GM12801 (cell line): Measurements from ENCODE around the gene TRPV4.

Experiments used
- TF ChIP-seq, protein P1 (sequence below): IDR thresholded peaks from one replicate; pipeline ENCODE4 v1.5.1; 2011; ENCODE audit warnings: control low read depth; ENCODE audit not compliant: insufficient read length; ENCODE audit errors: extremely low read depth

Gene TRPV4

DNA sequence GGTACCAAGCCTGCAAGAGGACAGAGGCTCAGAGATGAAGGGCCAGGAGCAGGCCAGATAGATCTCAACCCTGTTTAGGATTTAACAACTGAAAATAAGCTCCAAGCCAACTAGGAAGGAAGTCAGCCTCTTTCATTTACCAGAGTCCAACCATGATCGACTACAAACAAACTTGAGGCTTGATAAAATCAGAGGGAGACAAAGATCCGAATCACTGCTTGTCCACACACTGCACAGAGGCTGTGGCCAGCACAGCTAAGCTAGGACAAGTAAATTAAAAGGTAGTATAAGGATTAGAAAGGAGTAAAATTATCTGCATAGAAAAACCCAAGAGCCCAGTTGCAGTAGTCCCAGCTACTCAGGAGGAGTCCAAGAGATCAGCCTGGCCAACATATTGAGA is 79.2 kb downstream of the TRPV4 start:
- TF ChIP-seq, protein P1, sequence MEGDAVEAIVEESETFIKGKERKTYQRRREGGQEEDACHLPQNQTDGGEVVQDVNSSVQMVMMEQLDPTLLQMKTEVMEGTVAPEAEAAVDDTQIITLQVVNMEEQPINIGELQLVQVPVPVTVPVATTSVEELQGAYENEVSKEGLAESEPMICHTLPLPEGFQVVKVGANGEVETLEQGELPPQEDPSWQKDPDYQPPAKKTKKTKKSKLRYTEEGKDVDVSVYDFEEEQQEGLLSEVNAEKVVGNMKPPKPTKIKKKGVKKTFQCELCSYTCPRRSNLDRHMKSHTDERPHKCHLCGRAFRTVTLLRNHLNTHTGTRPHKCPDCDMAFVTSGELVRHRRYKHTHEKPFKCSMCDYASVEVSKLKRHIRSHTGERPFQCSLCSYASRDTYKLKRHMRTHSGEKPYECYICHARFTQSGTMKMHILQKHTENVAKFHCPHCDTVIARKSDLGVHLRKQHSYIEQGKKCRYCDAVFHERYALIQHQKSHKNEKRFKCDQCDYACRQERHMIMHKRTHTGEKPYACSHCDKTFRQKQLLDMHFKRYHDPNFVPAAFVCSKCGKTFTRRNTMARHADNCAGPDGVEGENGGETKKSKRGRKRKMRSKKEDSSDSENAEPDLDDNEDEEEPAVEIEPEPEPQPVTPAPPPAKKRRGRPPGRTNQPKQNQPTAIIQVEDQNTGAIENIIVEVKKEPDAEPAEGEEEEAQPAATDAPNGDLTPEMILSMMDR, result no peak

DNA sequence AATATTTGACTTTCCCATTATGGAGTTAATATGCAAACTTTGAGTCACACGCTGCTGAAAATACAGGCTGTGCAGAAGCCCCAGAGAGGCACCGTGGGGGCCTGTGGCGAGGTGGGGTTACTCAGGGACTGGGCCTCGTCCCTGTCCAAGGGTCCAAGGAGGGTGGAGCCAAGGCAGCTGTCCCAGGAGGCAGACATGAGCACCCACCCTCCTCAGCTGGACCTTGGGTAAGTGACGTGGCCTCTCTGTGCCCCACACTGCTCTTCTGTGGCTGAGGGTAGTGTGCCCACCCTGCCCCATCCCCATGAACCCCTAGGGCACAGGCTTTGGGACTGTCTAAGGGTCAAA is 80.2 kb downstream of the TRPV4 start:
- TF ChIP-seq, protein P1, result no peak

DNA sequence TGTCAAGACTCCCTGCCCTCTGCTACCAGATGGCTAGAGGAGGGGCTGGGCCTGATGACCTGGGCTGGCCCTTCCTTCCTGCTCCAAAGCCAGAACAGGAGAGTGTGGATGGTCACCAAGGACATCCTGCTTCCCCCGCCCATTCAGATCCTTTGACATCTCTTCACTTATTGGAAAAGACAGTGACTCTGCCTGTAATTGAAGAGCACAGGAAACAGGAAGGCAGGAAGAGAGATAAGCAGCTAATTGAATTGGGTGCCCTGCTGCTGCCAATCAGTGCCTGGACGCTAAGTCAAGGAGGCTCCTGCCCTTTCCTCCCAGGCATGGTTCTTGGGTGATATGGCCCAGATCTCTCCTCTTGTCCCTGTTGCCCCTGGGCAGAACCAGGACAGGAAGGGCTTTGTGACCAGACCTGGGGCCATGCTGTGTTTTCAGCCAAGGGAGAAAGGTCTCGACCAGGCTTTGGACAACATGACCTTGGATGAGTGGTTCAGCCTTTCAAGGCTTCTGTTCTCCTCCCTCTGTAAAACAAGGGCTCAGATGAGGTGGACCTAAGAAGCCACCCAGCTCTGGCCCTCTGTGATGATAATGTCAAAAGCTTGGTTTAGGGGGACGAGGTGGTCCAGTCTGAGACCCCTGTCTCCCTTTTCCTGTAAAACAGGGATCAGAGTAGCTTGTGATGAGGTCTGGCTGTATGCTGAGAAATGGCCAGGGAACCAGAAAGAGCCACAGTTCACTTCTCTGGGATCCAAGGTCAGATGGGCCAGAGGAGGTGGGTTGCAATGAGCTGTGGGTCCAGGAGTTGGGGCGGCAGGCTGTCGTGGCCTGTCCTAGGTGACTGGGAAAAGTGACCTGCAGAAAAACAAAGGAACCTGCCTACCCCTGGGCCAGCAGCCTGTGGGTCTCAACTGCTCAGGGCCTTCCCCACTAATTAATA is 80.8 kb downstream of the TRPV4 start:
- TF ChIP-seq, protein P1, result no peak

DNA sequence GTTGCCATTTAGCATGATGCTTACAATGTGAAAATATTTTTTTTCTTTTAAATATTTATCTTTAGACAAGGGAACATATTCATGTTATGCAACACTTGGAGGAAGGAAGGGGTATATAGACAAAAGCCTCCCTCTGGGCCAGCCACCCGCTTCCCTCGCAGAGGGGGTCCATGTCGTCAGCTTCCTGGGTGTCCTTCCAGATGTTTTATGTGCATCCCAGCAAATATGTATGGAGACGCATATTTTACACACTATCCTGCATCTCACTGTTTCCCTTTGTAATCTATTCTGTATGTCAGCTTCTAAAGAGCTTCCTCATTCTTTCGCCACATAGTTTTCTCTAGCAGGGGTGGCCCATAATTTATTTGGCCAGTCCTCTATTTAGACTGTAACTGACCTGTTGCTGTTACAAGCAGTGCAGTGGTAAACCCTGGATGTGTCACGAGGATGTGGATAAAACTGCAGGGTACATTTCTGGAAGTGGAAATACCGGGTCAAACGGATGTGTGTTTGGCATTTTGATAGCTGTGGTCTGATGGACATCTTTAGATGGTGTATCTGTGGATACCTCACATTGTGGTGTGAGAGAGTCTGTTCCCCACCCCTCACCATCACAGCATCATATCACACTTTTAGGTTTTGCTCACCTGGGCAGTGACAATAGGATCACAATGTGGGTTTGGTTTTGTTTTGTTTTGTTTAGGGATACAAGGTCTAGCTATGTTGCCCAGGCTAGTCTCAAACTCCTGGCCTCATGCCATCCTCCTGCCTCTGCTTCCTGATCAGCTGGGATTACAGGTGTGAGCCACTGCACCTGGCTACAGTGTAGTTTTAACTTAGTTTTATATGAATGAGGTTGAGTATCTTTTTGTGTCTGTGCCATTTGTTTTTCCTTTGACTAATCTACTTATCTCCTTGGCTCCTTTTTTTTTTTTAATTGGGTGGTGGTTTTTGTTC is 87.9 kb downstream of the TRPV4 start:
- TF ChIP-seq, protein P1, result no peak

DNA sequence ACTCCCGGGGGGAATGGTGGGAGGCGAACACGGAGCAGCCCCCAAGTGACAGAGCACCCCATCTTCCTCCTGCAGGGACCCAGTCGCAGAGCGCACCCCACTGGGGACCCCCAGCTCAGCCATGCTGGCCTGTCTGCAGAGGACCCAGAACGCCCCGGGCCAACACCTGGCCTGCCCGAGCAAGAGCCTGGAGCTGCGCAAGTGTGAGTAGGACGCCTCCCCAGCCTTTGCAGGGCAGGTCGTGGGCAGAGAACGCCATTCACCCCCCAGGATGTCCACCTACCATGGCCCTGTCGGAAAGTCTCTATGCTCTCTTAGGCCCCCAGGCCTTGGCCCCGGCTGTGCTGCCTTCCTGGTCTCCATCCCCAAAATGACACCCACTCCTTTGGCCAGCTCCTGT is 89.2 kb downstream of the TRPV4 start:
- TF ChIP-seq, protein P1, result no peak

DNA sequence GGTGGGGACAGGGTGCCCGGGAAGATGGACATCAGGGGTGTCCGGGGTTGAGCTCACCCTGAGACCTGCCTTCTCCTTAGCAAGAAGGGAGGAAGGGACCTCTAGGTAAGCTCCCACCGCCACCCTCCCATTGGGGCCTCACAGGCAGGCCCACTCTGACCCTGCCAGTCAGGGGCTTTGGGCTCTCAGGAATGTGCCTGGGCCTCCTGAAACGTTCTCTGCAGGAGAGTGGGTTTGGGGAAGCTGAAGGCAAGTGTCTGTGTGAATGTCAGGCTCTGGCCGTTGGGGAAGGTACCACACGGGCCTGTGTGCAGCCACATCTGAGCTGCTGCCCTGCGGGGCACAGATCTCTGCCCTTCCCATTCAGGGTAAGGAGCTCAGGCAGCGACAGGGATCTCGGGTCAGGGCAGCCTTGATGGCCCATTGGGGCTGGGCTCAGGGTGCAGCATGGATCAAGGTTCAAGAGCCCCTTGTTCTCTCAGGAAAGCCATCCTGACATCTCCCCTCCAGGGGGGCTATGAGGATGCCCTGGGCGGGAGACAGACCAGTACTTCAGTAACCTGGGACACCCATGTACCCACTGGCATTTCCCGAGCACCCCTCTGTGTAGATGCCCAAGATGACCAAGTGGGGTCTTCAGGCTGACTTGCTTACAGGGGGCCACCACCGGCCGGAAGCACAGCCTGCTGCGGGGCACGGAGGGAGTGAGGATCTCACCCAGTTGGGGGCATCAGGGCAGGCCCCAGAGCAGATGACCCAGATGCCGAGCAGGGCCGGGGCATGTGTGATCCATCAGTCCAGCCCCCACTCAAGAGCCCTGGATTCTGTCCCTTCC is 89.9 kb downstream of the TRPV4 start:
- TF ChIP-seq, protein P1, result no peak
